Thyroid gland (tissue), 4 donors: Measurements from ENCODE around the gene SDHB.

ENCODE experiments used
- POLR2A ChIP-seq, 2 donors: fragments of 450-650 bp; IDR thresholded peaks; one replicate each; pipeline ENCODE4 v1.6.1; 2017; ENCODE audit warnings: antibody characterized with exemption in 2 of 2, mild to moderate bottlenecking in 2 of 2, moderate library complexity in 1 of 2
- TF ChIP-seq, protein P1 (sequence below), 6 experiments: fragments of 200-600 bp in 3 of 6; fragments of 450-650 bp in 3 of 6; sonication (generic) in 3 of 6; IDR thresholded peaks; one replicate each; pipeline ENCODE4 v1.5.1; 2016 to 2019; ENCODE audit warnings: antibody characterized with exemption in 6 of 6, mild to moderate bottlenecking in 2 of 6, inconsistent platforms in 1 of 6, moderate library complexity in 1 of 6

- TF ChIP-seq, protein P1, sequence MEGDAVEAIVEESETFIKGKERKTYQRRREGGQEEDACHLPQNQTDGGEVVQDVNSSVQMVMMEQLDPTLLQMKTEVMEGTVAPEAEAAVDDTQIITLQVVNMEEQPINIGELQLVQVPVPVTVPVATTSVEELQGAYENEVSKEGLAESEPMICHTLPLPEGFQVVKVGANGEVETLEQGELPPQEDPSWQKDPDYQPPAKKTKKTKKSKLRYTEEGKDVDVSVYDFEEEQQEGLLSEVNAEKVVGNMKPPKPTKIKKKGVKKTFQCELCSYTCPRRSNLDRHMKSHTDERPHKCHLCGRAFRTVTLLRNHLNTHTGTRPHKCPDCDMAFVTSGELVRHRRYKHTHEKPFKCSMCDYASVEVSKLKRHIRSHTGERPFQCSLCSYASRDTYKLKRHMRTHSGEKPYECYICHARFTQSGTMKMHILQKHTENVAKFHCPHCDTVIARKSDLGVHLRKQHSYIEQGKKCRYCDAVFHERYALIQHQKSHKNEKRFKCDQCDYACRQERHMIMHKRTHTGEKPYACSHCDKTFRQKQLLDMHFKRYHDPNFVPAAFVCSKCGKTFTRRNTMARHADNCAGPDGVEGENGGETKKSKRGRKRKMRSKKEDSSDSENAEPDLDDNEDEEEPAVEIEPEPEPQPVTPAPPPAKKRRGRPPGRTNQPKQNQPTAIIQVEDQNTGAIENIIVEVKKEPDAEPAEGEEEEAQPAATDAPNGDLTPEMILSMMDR (IDR thresholded peaks at IDR 0.05): no peak
- TF ChIP-seq POLR2A (IDR thresholded peaks at IDR 0.05): no peak
These were observed 76.5 kb downstream of the SDHB start for GRCh38 chr1:16977377-16977776.
